Measurements from ENCODE around the gene CST9.

Gene CST9, protein sequence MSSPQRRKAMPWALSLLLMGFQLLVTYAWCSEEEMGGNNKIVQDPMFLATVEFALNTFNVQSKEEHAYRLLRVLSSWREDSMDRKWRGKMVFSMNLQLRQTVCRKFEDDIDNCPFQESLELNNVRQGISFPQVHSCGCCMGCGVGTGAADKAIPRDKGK

DNA sequence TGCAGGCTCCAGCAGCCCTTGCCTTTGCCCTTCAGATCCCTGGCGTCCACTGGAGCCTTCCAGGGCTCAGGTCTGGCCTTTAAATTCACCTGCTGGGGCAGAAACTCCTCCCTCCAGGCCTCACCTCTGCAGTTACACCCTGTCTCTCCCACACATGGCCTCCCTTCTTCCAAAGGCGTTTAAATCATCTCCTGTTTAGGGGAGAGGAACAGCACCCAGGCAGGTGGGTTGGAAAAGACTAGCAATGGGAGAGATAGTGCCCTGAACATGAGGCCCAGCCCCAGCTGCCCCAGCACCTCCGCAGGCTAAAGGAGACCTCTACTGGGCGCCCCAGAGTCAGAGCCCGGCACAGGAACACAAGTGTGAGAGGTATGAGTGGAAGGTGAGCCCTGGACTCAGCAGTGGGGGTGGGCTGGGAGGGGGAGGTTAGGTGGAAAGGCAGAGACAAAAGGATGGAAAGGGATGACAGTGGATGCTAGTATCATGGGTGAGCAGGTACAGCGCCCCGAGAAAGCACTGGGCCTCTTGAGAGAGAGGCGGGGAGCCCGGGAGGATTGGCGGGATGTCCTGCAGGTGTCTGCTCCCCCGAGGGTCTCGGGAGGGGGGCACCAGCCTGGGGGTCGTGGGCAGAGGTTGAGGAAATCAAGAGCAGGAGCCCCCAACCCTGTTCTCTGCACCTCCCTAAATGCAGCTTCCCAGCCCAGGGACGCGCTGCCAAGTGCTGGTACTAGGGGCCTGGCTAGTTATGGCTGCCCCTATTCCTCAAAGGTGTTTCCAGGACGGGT lies at the start of gene CST9:
CST9 (minus strand) TSS at position 51 of the 785 bp plus-strand sequence. CDS start 53 bp downstream, outside the sequence.
- no peak for DNase-seq

- no peak for DNase-seq
These were observed 49.0 kb upstream of the CST9 start for GRCh38 chr20:23654717-23655116.

- no peak for DNase-seq
These were observed 48.3 kb upstream of the CST9 start for GRCh38 chr20:23654000-23654399.

- DNase-seq, result no peak
These were observed 47.8 kb upstream of the CST9 start for GRCh38 chr20:23653400-23653938.

- DNase-seq, result no peak
These were observed 47.2 kb upstream of the CST9 start for GRCh38 chr20:23652926-23653325.

DNA sequence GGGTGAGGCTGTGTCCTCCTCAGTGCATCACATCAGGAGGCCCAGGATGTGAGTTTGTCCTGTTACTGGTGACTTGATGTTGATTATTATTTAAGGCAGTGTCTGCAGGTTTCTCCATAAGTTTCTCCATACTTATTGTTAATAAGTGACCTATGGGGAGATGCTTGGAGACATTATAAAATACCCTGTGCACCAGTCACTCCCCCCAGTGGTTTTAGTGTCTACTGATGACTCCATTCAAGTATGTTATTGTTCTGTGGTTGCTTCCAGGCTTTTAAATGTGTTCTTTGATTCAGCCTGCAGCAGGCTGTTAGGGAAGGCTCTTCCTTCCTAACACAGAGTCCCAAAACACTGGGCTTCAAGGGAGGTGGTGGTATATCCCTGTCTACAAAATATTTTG lies 46.7 kb upstream of the CST9 start:
- no peak for DNase-seq

- no peak for DNase-seq
These were observed 45.4 kb upstream of the CST9 start for GRCh38 chr20:23651117-23651516.

DNA sequence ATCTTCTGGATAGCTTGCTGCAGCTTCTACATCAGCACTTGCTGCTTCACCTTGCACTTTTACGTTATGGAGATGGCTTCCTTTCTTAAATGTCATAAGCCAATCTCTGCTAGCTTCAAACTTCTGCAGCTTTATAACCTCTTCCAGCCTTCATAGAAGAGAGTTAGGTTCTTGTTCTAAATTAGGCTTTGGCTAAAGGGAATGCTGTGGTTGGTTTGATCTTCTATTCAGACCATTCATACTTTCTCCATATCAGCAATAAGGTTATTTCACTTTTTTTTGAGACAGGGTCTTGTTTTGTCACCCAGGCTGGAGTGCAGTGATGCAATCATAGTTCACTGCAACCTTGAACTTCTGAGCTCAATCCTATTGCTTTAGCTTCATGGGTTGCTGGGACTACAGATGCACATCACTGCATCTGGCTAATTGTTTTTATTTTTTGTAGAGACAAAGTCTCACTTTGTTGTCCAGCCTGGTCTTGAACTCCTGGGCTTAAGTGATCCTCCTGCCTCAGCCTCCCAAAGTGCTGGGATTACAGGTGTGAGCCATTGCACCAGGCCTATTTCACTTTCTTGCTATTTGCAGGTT lies 44.2 kb upstream of the CST9 start:
- DNase-seq, result no peak

- DNase-seq, result no peak
These were observed 43.5 kb upstream of the CST9 start for GRCh38 chr20:23649242-23649641.

DNA sequence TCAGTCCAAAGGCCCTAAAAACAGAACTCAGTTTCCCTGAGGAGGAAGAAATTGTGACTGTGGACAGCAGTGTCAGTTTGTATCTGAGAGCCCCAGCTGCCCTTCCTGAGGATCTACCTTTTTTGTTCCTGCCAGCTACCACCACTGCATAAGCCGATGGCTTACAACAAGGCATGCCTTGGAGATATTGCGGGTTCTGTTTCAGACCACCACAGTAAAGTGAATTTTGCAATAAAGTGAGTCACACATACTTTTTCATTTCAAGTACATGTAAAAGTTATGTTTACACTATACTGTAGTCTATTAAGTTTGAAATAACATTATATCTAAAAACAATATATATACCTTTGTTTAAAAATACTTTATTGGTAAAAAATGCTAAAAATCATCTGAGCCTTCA lies 41.6 kb upstream of the CST9 start:
- DNase-seq, result no peak

- no peak for DNase-seq
These were observed 40.6 kb upstream of the CST9 start for GRCh38 chr20:23646106-23646873.

- DNase-seq, result no peak
These were observed 39.9 kb upstream of the CST9 start for GRCh38 chr20:23645575-23645974.

- no peak for DNase-seq
These were observed 38.4 kb upstream of the CST9 start for GRCh38 chr20:23644164-23644563.

GRCh38 chr20:23643659-23644058 lies 37.9 kb upstream of the CST9 start:
- no peak for DNase-seq

- DNase-seq, result no peak
These were observed 36.4 kb upstream of the CST9 start for GRCh38 chr20:23641936-23642751.

GRCh38 chr20:23640671-23641667 lies 35.3 kb upstream of the CST9 start:
- DNase-seq, result no peak

- DNase-seq, result no peak
These were observed 34.4 kb upstream of the CST9 start for GRCh38 chr20:23640018-23640601.

DNA sequence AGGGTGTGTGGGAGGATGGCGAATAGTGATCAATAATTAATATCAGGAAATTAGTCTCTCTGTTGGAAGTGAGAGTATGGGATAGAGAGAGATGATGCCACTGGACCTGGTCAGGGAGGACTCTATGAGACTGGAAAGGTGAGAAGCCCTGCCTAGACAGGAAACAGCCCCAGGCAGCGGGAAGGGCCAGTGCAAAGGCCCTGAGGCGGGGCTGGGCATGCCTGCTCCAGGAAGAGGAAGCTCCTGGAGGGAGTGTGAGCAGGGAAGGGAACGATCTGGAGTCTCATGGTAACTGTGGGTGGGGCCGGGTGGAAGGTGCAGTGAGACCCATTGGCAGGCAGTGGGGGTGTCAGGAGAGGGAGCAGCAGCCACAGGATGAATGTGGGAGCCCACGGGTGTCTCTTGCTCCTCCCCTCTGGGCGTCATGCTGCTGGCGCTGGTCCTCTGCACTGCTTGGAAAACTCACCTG lies 33.8 kb upstream of the CST9 start:
- no peak for DNase-seq

- DNase-seq, result no peak
These were observed 32.6 kb upstream of the CST9 start for GRCh38 chr20:23638309-23638708.
